HepG2 (cell line): Measurements from ENCODE around the gene DEPDC5. TPM values are rescaled to one million over a fixed set of nuclear protein-coding genes. Genes with fewer than 3 reads are reported as not detected.

Experiments used
- ATAC-seq: fragments of 200-7000 bp; cut with Tn5 transposase; 3 replicates; pipeline ENCODE4 v1.9.1; 2020; ENCODE audit warnings: mild to moderate bottlenecking, moderate library complexity
- BruUV-seq: library from RNA; stranded (reverse); fragments of 400-500 nt; replicated peaks from 2 replicates; lab custom pipeline; 2021; lab: Mats Ljungman, UMichigan
- CTCF ChIA-PET: fragments of 300-600 bp; formaldehyde crosslinking; extraction: SDS; loops from one replicate; lab custom pipeline; 2021; ENCODE audit warnings: low total read pairs, inconsistent platforms, low intra/inter-chr PET ratio; lab: Yijun Ruan, JAX
- POLR2A ChIA-PET: fragments of 350-600 bp; sonication (Branson Sonifier 250); formaldehyde crosslinking; loops from one replicate; lab custom pipeline; 2020; ENCODE audit warnings: antibody characterized with exemption, inconsistent platforms; lab: Yijun Ruan, JAX
- DNase-seq: peaks from one replicate; pipeline ENCODE4 v3.0.0-alpha.2; 2015; ENCODE audit warnings: low spot score
- FAIRE-seq: peaks from 3 replicates; lab custom pipeline; 2011; peaks lifted over from hg19 to GRCh38; lab: Jason Lieb, UNC
- H2AFZ ChIP-seq: one replicate; pipeline ENCODE4 v1.6.1; 2011; ENCODE audit warnings: low read length, inconsistent platforms
- H3K27ac ChIP-seq: fragments of 300-600 bp; 3 replicates; pipeline ENCODE4 v1.8.0; 2011; ENCODE audit warnings: mixed run types, mild to moderate bottlenecking, mixed read lengths, low read length, inconsistent platforms; ENCODE audit not compliant: insufficient read depth; ENCODE audit errors: extremely low read length
- H3K27me3 ChIP-seq, 2 experiments: fragments of 200-600 bp in 1 of 2; 2 replicates in 1 of 2; 3 replicates in 1 of 2; pipeline versions ENCODE4 v1.6.0 to v1.8.0; 2011; ENCODE audit warnings: low read length in 2 of 2, mild to moderate bottlenecking in 2 of 2, moderate library complexity in 2 of 2, inconsistent platforms in 1 of 2; ENCODE audit not compliant: insufficient read depth in 2 of 2, control insufficient read depth in 1 of 2
- H3K36me3 ChIP-seq, 2 experiments: fragments of 200-600 bp in 1 of 2; replicated peaks in 1 of 2; 2 replicates in 1 of 2; 3 replicates in 1 of 2; pipeline versions ENCODE4 v1.5.1 to v1.8.0; 2011; ENCODE audit warnings: low read length in 2 of 2, inconsistent platforms in 1 of 2; ENCODE audit not compliant: insufficient read depth in 2 of 2, control insufficient read depth in 1 of 2
- H3K4me1 ChIP-seq: 2 replicates; pipeline ENCODE4 v1.5.1; 2012; ENCODE audit warnings: low read length, inconsistent platforms; ENCODE audit not compliant: insufficient read depth
- H3K4me2 ChIP-seq: 2 replicates; pipeline ENCODE4 v1.6.0; 2011; ENCODE audit warnings: low read depth, low read length, inconsistent platforms
- H3K4me3 ChIP-seq, 3 experiments: fragments of 200-600 bp in 1 of 3; sonication (generic), shearing (Covaris generic) in 1 of 3; replicated peaks in 1 of 3; 2 replicates each; pipeline ENCODE4 v1.5.1; 2011 to 2016; ENCODE audit warnings: low read length in 3 of 3, inconsistent platforms in 2 of 3, low read depth in 2 of 3, mild to moderate bottlenecking in 2 of 3, control low read depth in 1 of 3, mixed read lengths in 1 of 3; ENCODE audit not compliant: insufficient read depth in 1 of 3
- H3K79me2 ChIP-seq: one replicate; pipeline ENCODE4 v1.6.1; 2011; ENCODE audit warnings: low read length, inconsistent platforms; ENCODE audit not compliant: insufficient read depth
- H3K9ac ChIP-seq: 2 replicates; pipeline ENCODE4 v1.6.0; 2011; ENCODE audit warnings: mild to moderate bottlenecking, low read depth, low read length, inconsistent platforms; ENCODE audit not compliant: insufficient read depth
- H3K9me3 ChIP-seq: 2 replicates; pipeline ENCODE4 v1.5.1; 2012; ENCODE audit warnings: mild to moderate bottlenecking, low read length
- H4K20me1 ChIP-seq: 2 replicates; pipeline ENCODE4 v1.6.0; 2011; ENCODE audit warnings: inconsistent platforms, mild to moderate bottlenecking, low read length, moderate library complexity; ENCODE audit not compliant: insufficient read depth
- ESRRA ChIP-seq: sonication (generic); formaldehyde crosslinking; IDR thresholded peaks from 2 replicates; pipeline ENCODE4 v1.5.1; 2020; ENCODE audit warnings: mild to moderate bottlenecking, low read depth, missing genetic modification reagents
- HNRNPLL ChIP-seq: fragments of 200-400 bp; formaldehyde crosslinking; IDR thresholded peaks from 2 replicates; pipeline ENCODE4 v1.6.1; 2017; ENCODE audit warnings: mild to moderate bottlenecking, low read depth, low read length; ENCODE audit not compliant: poor library complexity, severe bottlenecking
- LBX2 ChIP-seq: sonication (generic); formaldehyde crosslinking; IDR thresholded peaks from 2 replicates; pipeline ENCODE4 v1.5.0; 2020; ENCODE audit warnings: missing genetic modification reagents, mild to moderate bottlenecking, borderline replicate concordance
- MAFF ChIP-seq: IDR thresholded peaks from 2 replicates; pipeline ENCODE4 v1.6.1; 2011; ENCODE audit warnings: low read depth, low read length, improper control_type of control experiment
- MXD4 ChIP-seq: IDR thresholded peaks from 2 replicates; pipeline ENCODE4 v1.6.1; 2016; ENCODE audit warnings: mild to moderate bottlenecking, missing biosample characterization, missing genetic modification reagents
- ONECUT2 ChIP-seq: sonication (generic); formaldehyde crosslinking; IDR thresholded peaks from 2 replicates; pipeline ENCODE4 v1.4.0; 2020; ENCODE audit warnings: missing genetic modification reagents
- SMARCC2 ChIP-seq: fragments of 450-650 bp; IDR thresholded peaks from 2 replicates; pipeline ENCODE4 v1.6.1; 2017; ENCODE audit warnings: antibody characterized with exemption, mild to moderate bottlenecking
- ZNF629 ChIP-seq: sonication (generic); formaldehyde crosslinking; conservative IDR thresholded peaks from 2 replicates; pipeline ENCODE4 v1.5.0; 2020; ENCODE audit warnings: missing genetic modification reagents
- ZNF740 ChIP-seq: sonication (generic); formaldehyde crosslinking; IDR thresholded peaks from 2 replicates; pipeline ENCODE4 v1.4.0; 2020; ENCODE audit warnings: missing genetic modification reagents
- WGBS: methylation state at CpG from one replicate; pipeline ENCODE4 v1.1.6; 2017; ENCODE audit warnings: low lambda C conversion rate; 5-methylcytosine and 5-hydroxymethylcytosine counted together
- in situ Hi-C: cut with HindIII; loops from 2 replicates; pipeline ENCODE4 v1.10.0; 2017; ENCODE audit warnings: low pct_unique_long_range_greater_than_20kb; ENCODE audit not compliant: extremely low pct_ligation_motif_present
- intact Hi-C: fragments of 100-400 bp; cut with micrococcal nuclease; formaldehyde crosslinking; loops from one replicate; pipeline ENCODE4 v1.10.0; 2022; ENCODE audit not compliant: unreplicated experiment
- polyA plus RNA-seq, 8 experiments: library from polyadenylated mRNA; depleted of rRNA in 3 of 8; stranded (reverse) in 7 of 8; unstranded in 1 of 8; fragments of >200 nt; fragmentation: Illumina TruSeq in 4 of 8; extraction: Trizol in 4 of 8; gene quantifications; 2 replicates each; pipeline versions ENCODE4 v1.2.1 to v1.2.3, GENCODE V29; 2011 to 2016; ENCODE audit warnings: low read depth in 4 of 8, missing spikeins in 1 of 8, mixed read lengths in 1 of 8; ENCODE audit not compliant: insufficient read depth in 1 of 8
- total RNA-seq, 5 experiments: library from RNA; depleted of rRNA; stranded (reverse); fragments of >200 nt; fragmentation: Illumina TruSeq; extraction: Trizol; gene quantifications; 2 replicates each; pipeline ENCODE4 v1.2.3, GENCODE V29; 2016; ENCODE audit warnings: low read depth in 1 of 5

DEPDC5 gene
- total and polyA plus RNA-seq, 2 of the 13 experiments (the other 11 are each of a cell fraction or from before 2014, with no cell fraction given): 9.8 to 12.4 TPM

- Histone ChIP-seq H3K9me3 (no peaks in the 10 kb centered on the region), H3K4me1 (peaks cover 40% of the 10 kb centered on the region)
- BruUV-seq: no TSS peak
- intact Hi-C loops: no loop called here
- CTCF ChIA-PET: no interaction called here
- TF ChIP-seq SMARCC2: no peak
- TF ChIP-seq MAFF: no peak
- no peak for TF ChIP-seq LBX2 (CRISPR knock-in tag)
- no peak for TF ChIP-seq ONECUT2
- TF ChIP-seq HNRNPLL: no peak
- peak; percentile 47; the same call in 1 of the 2 replicates for TF ChIP-seq ZNF629 (CRISPR knock-in tag)
- no peak for TF ChIP-seq ZNF740 (CRISPR knock-in tag)
- TF ChIP-seq, all 625 proteins: peak for 1
- Histone ChIP-seq H4K20me1 (no peaks in the 10 kb centered on the region), H3K36me3 (no peaks in the 10 kb centered on the region), H3K79me2 (no peaks in the 10 kb centered on the region), H3K27ac (no peak overlapping the region), H3K4me2 (no peak overlapping the region), H3K9ac (no peak overlapping the region), H3K4me3 (no peak overlapping the region), H3K27me3 (peaks cover 0 to 10% of the 10 kb centered on the region in 2 experiments; a peak in 1 of 5 replicates), H2AFZ (no peak overlapping the region)
- POLR2A ChIA-PET: no interaction called here
- in situ Hi-C loops: no loop called here
- DNase-seq: no peak
- ATAC-seq: no peak
- no peak for FAIRE-seq
- 27% methylated on average over 4 of the region's 4 CpGs for WGBS
Measured at GRCh38 chr22:31935961-31936635, 182.3 kb downstream of the DEPDC5 start.

- H3K27me3 ChIP-seq: peaks cover 0 to 10% of the 10 kb centered on the region in 2 experiments; a peak in 1 of 5 replicates
- ChIA-PET CTCF (no interaction called here), POLR2A (no interaction called here)
- ATAC-seq (no peak), DNase-seq (no peak)
- H3K4me3 ChIP-seq: no peak overlapping the region
- H3K9ac ChIP-seq: no peak overlapping the region
- no peak overlapping the region for H3K27ac ChIP-seq
- 0% methylated on average over 3 of the region's 3 CpGs for WGBS
- no peaks in the 10 kb centered on the region for H3K36me3 ChIP-seq
- no peak for TF ChIP-seq ESRRA (CRISPR knock-in tag)
- no peak for TF ChIP-seq MXD4
- TF ChIP-seq, all 625 proteins: peak for 0
- no peaks in the 10 kb centered on the region for H4K20me1 ChIP-seq
- FAIRE-seq: no peak
- in situ Hi-C loops (no loop called here), intact Hi-C loops (no loop called here)
- no peaks in the 10 kb centered on the region for H3K79me2 ChIP-seq
- H2AFZ ChIP-seq: no peak overlapping the region
- H3K9me3 ChIP-seq: no peaks in the 10 kb centered on the region
- BruUV-seq: no TSS peak
- peaks cover 42% of the 10 kb centered on the region for H3K4me1 ChIP-seq
- H3K4me2 ChIP-seq: no peak overlapping the region
Measured at GRCh38 chr22:31937341-31937740, 183.5 kb downstream of the DEPDC5 start.
